GM18858 (cell line): Measurements from ENCODE around the gene WDR37.
A peak's percentile ranks its signal among the peaks of the same experiment; 100 is the strongest.
"Not testable (repeated sequence)": the region's sequence is repeated elsewhere in the genome, so short reads cannot be mapped to it uniquely, and the experiment has no call there.

Experiments
- ATAC-seq: cut with Tn5 transposase; IDR thresholded peaks from one replicate; pipeline ENCODE4 v1.9.1; 2021; ENCODE audit not compliant: unreplicated experiment

The WDR37 gene

DNA sequence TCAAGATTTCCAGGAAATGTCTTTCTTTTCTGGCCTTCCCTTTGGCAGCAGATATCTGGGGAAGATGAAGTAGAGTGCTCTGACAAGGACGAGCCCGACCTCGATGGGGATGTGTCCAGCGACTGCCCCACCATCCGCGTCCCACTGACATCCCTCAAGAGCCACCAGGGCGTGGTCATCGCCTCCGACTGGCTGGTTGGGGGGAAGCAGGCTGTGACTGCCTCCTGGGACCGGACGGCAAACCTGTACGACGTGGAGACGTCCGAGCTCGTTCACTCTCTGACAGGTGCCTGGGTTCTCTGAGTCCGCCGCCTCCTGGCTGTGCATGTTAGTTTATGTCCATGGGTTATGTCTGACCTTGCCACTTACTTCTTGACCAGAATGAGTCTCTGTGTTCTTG, 47.4 kb downstream of the WDR37 start:
- ATAC-seq: no peak

DNA sequence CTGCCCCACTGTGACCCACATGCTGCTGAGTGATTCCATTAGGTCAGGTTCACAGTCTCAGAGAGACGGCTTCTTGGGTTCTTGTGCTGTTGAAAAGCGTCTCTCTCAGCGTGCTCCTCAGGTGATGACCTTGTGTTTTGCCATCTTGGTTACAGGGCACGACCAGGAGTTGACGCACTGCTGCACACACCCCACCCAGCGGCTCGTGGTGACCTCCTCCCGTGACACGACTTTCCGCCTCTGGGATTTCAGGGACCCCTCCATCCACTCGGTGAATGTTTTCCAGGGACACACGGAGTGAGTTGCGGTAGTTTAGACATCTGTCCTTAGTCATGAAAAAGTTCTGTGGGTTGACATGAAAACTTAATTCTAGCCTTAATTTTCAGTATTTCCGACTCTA, 48.8 kb downstream of the WDR37 start:
- ATAC-seq: no peak

DNA sequence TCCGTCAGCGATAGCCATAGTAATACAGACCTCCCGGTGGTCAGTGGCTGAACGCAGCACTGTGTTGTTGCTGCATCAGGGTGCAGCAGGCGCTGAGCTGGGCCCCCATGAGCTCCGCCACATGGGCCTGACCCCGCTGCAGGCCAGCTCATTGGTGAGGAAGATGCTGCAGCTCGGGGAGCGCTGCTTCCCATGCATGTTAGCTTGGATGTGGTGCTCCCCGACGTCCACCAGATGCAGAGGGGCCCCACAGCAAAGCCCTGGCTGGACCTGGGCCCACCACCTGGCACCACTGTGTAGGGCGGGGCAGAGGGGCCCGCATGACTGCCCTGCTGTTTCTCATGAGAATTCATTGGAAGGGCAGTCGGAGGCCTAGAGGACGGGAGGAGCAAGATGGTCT, 50.8 kb downstream of the WDR37 start:
- ATAC-seq: no peak

DNA sequence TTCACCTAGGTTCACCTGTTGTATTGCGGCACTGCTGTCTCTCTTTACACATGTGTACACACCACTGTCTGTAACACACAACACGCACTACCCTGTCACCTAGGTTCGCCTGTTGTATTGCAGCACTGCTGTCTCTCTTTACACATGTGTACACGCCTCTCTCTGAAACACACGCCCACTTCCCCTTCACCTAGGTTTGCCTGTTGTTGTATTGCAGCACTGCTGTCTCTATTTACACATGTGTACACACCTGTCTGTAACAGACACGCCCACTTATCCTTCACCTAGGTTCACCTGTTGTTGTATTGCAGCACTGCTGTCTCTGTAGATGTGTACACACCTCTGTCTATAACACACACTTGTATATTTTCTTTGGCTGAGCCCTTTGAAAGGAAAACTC, 51.5 kb downstream of the WDR37 start:
- no peak for ATAC-seq

DNA sequence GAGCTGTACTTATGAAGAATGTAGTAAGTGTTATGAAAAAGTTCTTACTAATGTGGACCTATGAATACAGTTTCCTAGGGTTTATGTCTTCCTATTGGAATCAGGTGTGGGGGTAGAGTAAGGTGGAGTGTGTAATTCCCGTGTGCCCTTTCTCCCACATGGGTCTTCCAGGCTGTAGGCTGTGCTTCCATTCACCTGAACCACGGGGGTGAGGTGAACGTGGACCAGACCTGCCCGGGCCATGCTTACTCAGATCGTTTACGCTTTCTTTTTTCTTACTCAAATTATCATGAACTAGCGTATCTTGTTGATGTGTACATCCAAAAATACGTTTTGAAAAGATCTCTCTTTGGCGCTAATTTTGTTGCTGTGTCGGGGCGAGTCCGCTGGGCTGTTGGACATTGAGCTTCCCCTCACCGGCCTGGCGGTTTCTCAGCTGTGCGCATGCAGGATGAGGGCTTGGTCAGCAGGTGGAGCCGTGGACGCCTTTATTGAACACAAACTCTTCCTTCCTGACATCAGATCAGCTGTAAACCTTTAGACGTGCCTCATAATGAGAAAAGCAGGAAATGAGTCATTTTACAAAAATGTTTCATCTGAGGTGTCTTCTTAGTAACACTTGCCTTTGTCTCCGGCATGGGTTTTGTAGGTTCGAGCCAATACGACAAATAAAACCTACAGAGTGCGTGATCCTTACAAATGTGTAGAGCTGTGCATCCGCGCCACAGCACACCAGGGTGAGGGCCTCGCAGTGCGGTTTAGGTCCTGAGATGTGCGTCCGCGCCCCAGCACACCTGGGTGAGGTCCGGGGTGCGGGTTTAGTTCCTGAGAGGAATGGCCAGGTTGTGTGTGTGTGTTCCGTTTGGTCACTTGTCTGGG, 53.8 kb downstream of the WDR37 start:
- ATAC-seq: peak; percentile 82

DNA sequence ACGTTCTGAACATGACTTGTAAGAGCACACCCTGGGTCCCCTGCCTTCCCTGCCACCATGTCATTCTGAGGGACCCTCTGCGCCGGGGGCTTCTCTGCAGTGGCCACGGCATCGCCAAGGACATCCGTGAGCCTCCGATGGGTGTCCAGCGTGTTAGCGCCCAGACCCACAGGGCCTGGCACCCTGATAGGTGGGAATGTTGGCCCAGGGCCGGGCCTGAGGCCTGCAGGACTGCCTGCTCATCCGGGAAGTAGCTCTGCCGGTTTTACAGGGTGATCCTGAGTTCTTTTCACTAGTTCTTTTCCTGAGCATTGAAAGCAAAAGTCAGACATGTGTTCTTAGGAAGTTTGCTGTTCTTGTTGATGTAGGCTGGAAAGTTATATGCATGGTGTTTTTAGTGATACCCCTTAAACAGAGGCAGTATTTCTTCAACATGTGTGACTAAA, 54.5 kb downstream of the WDR37 start:
- no peak for ATAC-seq

DNA sequence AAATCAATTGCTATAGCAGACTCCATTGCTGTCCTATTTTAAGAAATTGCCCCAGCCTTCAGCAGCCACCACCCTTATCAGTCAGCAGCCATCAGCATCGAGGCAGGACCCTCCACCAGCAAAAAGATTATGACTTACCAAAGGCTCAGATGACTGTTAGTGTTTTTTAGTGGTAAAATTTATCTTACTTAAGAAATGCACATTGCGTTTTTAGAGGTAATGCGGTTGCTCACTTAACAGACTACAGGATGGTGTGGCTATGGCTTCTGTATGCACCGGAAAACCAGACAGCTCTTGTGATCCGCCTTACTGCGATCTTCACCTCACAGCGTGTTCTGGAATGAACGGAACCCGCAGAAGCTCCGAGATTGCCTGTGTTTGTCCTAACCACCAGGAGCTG, 58.1 kb downstream of the WDR37 start:
- no peak for ATAC-seq

DNA sequence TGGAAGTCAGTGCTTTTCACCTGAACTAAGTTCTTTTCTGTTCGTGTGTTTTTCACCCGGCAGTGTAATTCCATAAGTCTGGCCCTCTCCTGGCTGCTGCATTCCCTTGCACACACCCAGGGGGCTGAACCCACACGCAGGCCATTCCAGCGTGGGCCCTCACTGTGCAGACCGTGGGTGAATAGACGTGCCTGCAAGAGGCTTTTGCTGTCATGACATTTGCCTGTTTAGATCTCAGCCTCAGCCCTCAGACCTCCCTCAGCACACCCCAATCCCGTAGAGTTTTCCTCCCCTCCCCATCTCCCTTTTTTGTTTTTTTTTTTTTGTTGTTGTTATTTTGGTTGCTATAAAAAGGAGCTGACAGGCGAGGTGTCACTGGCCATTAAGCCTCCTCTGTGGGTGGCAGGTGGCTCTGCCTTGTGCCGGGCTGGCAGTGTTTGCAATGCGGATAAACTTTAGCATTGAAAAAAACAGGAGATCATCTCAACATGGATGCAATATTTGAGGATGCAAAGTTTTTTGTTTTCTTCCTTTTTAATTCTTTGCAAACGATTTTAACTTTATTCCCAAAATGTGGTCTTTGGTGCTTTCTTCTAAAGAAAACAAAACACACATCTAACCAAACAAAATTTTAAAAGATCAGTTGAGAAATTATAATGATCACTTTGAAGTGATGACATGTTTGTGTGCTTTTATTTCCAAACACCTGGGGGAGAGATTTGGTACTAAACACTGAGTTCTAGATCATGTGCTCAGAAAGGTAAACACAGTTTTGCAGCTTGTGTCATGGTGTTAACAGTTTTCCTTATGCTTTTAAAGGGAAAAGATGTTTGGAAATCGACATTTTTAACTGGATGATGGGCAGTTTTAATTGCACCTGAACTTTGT, 58.8 kb downstream of the WDR37 start:
- ATAC-seq: no peak

DNA sequence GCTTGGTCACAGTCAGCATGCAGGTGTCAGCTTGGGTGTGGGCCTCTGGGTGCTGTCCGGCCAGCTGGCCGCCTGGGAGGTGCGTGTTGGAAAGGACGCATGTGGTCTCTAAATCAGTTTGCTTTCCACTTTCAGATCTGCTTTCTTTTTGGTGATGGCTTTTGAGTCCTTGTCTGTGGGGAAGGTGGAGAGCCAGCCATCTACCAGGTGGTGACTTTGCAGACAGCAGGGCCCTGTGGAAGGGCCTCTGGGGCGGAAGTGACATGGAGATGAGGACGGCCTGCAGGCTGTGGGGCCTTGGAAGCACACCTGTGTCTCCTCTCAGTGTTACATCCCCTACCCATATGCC, 59.4 kb downstream of the WDR37 start:
- no peak for ATAC-seq

DNA sequence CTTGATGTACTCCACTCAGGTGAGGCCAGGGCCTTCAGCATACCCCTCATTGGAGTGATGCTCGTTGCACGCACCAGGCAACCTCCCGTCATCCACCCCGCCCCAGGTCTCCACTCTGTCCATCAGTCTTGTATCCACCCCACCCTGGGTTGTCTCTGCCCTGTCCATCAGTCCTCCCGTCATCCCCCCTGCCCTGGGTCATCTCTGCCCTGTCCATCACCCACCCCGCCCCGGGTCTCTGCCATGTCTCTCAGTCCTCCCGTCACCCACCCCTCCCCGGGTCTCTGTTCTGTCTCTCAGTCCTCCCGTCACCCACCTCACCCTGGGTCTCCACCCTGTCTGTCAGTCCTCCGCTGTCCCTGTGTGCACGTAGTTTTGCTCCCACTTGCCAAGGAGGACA, 59.9 kb downstream of the WDR37 start:
- ATAC-seq: no peak

DNA sequence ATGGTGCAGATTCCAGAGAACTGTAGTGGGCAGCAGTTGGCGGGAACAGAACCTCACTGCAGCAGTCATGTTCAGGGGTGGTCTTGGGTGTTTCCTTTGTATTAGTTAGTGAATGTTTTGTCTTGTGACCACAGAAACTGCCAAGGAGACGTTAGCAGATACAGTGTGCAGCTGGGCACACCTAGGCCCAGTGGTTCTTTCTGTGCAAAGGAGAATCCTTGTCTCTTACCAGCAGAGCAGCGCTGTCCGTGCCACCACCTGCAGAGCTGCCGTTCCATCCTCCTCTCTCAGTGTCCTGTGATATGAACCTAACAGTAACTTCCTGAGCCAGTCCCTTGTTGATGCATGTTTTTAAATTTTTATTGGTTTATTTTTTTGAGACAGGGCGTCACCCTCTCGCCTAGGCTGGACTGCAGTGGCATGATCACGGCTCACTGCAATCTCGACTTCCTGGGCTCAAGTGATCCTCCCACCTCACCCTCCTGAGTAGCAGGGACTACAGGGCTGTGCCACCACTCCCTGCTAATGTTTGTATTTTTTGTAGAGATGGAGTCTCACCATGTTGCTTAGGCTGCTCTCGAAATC, 60.6 kb downstream of the WDR37 start:
- no peak for ATAC-seq

DNA sequence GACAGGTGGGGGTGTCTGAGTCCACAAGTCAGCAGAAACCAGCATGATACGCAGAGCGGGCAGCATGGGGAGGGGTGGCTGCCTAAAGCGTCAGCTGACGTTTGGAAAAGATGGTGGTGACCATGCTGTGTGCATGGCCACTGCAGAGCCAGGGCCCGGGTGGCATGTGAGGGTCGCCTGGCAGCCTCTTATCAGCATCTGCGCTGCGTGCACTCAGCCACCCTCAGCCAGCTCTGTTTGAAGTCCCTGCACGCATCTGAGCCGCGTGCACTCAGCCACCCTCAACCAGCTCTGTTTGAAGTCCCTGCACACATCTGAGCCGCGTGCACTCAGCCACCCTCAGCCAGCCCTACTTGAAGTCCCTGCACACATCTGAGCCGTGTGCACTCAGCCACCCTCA, 61.5 kb downstream of the WDR37 start:
- ATAC-seq: no peak

DNA sequence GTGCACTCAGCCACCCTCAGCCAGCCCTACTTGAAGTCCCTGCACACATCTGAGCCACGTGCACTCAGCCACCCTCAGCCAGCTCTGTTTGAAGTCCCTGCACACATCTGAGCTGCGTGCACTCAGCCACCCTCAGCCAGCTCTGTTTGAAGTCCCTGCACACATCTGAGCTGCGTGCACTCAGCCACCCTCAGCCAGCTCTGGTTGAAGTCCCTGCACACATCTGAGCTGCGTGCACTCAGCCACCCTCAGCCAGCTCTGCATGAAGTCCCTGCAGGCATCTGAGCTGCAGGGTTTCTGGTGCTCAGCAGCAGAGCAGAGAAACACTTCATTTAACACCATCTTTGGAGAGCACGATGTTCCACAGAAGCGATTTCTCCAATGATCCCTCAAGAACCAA, 62.1 kb downstream of the WDR37 start:
- not testable (repeated sequence) for ATAC-seq

DNA sequence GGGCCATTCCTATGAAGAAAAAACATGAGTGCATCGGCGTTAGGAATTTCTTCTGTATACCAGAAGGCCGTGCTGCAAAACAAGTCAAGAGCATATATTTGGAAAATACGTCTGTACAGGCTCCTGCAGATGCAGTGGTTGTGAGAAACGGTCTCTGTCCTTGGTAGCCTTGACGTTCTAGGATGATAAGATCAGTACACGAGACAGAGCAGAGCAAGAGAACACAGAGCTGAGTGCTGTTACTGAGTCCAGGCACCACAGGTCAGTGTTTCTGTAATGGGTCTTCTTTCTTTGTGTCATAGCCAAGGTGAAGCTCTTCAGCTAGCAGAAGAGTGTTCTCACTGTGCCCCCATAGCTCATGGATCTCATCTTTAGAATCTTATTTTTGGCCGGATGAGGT, 62.8 kb downstream of the WDR37 start:
- ATAC-seq: no peak

DNA sequence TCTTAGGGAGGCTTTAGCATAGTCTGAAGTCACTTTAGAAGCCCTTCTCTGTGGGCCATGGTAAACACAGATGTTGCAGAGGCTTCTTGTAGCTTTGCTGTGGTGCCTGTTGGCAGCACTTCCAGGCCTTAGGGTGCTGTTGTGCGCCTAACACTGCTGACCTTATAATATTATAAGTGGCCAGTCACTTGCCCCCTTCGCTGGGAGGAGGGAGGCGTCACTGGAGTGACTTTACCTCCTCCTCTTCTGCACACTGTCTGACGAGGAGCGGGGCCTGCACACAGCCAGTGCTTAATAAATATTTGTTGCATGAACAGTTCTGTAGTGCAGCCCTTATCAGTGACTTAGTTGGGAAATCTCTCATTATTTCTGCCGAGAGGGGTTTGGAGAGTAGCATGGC, 63.3 kb downstream of the WDR37 start:
- ATAC-seq: no peak

DNA sequence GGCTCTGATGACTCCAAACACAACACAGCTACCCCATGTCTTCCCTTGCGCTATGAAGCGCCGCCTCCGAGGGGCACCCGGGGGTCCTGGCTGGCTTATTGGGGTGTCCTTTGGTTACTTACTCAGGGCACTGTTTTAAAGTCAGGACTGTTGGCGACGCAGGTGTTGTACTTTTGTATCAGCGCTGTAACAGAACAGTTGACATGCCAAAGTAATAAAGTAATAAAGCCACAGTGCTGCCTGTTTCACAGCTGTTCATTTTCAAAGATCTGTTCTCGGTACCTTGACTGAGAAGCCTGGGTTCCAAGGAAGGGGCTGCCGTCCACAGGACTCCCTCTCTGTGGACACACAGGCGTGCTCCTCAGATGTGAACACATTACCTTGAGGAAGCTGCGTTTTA, 64.1 kb downstream of the WDR37 start:
- ATAC-seq: no peak

DNA sequence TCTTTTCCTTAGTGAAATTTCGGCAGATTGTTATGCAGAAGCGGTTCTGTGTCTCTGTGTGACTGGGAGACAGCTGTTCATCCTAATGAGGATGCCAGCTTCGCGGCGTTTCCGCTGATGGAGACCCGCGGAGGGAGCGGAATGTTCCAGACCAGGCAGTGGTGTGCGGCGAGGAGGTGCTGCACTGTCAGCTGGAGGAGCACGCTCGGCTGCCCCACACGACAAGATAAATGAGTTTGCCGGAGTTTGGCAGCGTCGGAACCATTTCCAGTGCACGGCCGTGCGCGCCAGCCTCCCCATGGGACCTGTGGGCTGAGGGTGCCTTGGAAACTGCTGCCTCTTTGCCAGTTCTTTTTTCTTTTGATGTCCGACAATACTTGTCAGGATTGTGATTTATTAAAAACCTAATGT, 64.6 kb downstream of the WDR37 start:
- no peak for ATAC-seq

DNA sequence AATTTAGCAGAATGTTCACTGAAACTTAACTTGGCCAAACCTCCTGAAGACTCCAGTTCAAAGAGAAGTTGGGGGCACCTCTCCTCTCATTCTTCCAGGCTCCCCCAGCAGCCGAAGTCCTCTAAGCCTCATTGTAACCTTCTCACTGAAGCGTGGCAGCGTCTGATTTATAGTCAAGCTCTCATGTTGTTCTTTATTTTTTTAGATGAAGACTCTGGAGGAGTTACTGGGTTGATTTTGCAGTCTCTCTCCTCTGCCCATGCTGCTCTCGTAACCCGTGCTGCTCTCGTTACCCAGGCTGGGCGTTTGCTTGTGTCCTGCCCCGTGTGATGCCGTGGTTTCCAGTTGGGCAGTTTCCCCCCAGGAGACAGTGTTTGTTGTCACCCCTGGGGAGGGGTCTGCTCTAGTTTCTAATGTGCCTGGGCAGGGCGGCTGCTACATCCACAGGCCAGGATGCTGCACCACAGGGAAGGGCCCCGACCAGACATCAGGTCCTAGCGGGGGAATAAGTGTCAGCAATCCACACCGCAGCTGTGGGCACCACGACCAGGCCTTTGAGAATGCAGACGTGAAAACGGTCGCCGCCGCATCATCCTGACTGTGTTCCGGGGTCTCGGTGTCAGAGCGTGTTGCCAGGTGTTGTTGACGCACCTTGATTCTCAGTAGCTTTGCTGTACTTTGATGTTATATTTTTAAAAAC, 65.2 kb downstream of the WDR37 start:
- no peak for ATAC-seq

DNA sequence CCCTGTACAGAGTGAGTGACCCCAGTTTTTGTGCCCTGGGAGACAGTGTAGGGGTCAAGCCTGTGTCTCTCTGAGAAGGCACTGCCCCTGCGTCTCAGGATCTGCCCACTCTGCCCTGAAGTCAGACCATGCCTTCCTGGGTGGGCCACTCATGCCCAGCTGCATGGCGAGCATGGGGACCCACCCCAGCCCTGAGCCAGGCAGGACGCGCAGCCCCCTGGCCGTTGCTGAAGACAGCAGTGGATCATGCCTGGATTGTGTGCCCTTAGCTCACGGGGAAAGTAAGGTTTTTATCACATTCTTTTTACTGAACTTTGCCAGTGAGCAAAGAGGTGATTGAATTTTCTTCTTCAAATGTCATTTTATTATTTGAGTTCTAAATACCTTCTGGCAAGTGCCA, 66.2 kb downstream of the WDR37 start:
- no peak for ATAC-seq

DNA sequence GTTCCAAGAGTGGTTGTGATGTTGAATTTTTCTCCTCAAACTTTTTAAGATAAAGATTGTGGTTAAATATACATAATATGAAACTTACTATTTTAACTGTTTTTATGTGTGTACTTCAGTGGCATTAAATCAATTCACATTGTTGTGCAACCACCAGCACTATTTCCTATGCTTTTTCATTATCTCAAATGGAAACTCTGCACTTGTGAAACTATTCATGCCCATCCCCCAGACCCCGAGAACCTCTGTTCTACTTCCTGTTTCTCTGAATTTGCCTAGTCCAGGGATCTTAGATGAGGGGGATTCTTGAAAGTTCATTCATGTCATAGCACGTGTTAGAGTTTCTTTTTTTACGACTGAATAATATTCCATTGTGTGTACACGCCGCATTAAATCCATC, 67.0 kb downstream of the WDR37 start:
- ATAC-seq: no peak

DNA sequence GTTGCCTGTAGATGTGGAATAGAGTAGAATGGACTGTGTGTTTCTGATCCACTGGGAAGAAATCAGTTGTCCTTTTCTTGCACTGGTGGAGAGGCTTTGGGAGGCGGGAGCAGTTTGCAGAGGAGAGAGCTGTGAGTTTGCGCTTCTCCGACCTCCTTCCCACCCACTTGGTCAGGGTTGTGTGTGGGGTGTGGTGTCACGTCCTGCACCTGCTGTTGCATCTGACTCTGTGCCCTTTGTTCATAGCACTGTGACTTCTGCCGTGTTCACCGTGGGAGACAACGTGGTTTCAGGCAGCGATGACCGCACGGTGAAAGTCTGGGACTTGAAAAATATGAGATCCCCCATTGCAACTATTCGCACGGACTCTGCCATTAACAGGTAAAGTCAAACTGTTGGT, 67.8 kb downstream of the WDR37 start:
- ATAC-seq: no peak
